GM21526 (cell line): ENCODE data around the gene GALNT2.
A peak's percentile ranks its signal among the peaks of the same experiment; 100 is the strongest.

Source experiments
- ATAC-seq: cut with Tn5 transposase; IDR thresholded peaks from one replicate; pipeline ENCODE4 v1.9.1; 2021; ENCODE audit warnings: moderate library complexity; ENCODE audit not compliant: unreplicated experiment, low FRiP score

GALNT2 gene

GRCh38 chr1:230303069-230303468, 236.0 kb downstream of the GALNT2 start:
- ATAC-seq, result no peak

GRCh38 chr1:230303822-230304221, 236.8 kb downstream of the GALNT2 start:
- ATAC-seq, result no peak

GRCh38 chr1:230306169-230306568, 239.1 kb downstream of the GALNT2 start:
- ATAC-seq, result no peak

GRCh38 chr1:230307213-230307612, 240.2 kb downstream of the GALNT2 start:
- ATAC-seq, result no peak

GRCh38 chr1:230308039-230308438, 241.0 kb downstream of the GALNT2 start:
- no peak for ATAC-seq

- ATAC-seq, result no peak
Observed at GRCh38 chr1:230308821-230309220, 241.8 kb downstream of the GALNT2 start.

- ATAC-seq, result no peak
Observed at GRCh38 chr1:230309646-230310177, 242.7 kb downstream of the GALNT2 start.

GRCh38 chr1:230310381-230311163, 243.5 kb downstream of the GALNT2 start:
- ATAC-seq, result peak; percentile 51

- ATAC-seq, result no peak
Observed at GRCh38 chr1:230312676-230313075, 245.6 kb downstream of the GALNT2 start.

- ATAC-seq, result no peak
Observed at GRCh38 chr1:230313453-230314141, 246.6 kb downstream of the GALNT2 start.

- no peak for ATAC-seq
Observed at GRCh38 chr1:230314142-230314470, 247.1 kb downstream of the GALNT2 start.

GRCh38 chr1:230315099-230315498, 248.1 kb downstream of the GALNT2 start:
- ATAC-seq, result no peak

- no peak for ATAC-seq
Observed at GRCh38 chr1:230316864-230317745, 250.1 kb downstream of the GALNT2 start.

GRCh38 chr1:230317823-230318819, 251.1 kb downstream of the GALNT2 start:
- no peak for ATAC-seq

GRCh38 chr1:230319014-230319747, 252.1 kb downstream of the GALNT2 start:
- no peak for ATAC-seq

GRCh38 chr1:230320804-230321203, 253.8 kb downstream of the GALNT2 start:
- ATAC-seq, result no peak

- ATAC-seq, result no peak
Observed at GRCh38 chr1:230321341-230321740, 254.3 kb downstream of the GALNT2 start.

GRCh38 chr1:230321741-230322420, 254.8 kb downstream of the GALNT2 start:
- no peak for ATAC-seq

- no peak for ATAC-seq
Observed at GRCh38 chr1:230322421-230322756, 255.4 kb downstream of the GALNT2 start.
